Neural cell (in vitro differentiated cells): ENCODE results near the gene DNAJC8. TPM values are rescaled to one million over a fixed set of nuclear protein-coding genes. Genes with fewer than 3 reads are reported as not detected.

ENCODE experiments used
- H2AFZ ChIP-seq: fragments of 200-600, 300-800 bp; sonication (generic), shearing (Covaris generic); 2 replicates; pipeline ENCODE4 v1.6.0; 2014; ENCODE audit warnings: low read depth, mild to moderate bottlenecking, antibody characterized with exemption, low read length, moderate library complexity
- H3F3A ChIP-seq: fragments of 200-600 bp; shearing (Covaris generic); 2 replicates; pipeline ENCODE4 v1.6.1; 2016; ENCODE audit warnings: mild to moderate bottlenecking, moderate library complexity, mixed read lengths, antibody characterized with exemption, low read length; ENCODE audit not compliant: insufficient read depth, poor library complexity, severe bottlenecking
- H3K27ac ChIP-seq: fragments of 200-600, 300-800 bp; sonication (generic), shearing (Covaris generic); 2 replicates; pipeline ENCODE4 v1.5.1; 2014; ENCODE audit warnings: mild to moderate bottlenecking, low read length, moderate library complexity
- H3K27me3 ChIP-seq: fragments of 300-800, 200-600 bp; sonication (generic), shearing (Covaris generic); 2 replicates; pipeline ENCODE4 v1.6.0; 2014; ENCODE audit warnings: mild to moderate bottlenecking, low read depth, low read length, moderate library complexity; ENCODE audit not compliant: insufficient read depth
- H3K36me3 ChIP-seq: fragments of 300-800, 200-600 bp; sonication (generic), shearing (Covaris generic); 2 replicates; pipeline ENCODE4 v1.5.1; 2014; ENCODE audit warnings: mild to moderate bottlenecking, antibody characterized with exemption, low read length, moderate library complexity; ENCODE audit not compliant: insufficient read depth
- H3K4me2 ChIP-seq: fragments of 300-800, 200-600 bp; sonication (generic), shearing (Covaris generic); 2 replicates; pipeline ENCODE4 v1.6.0; 2014; ENCODE audit warnings: mild to moderate bottlenecking, low read length
- H3K4me3 ChIP-seq: fragments of 300-800, 200-600 bp; sonication (generic), shearing (Covaris generic); 2 replicates; pipeline ENCODE4 v1.5.1; 2014; ENCODE audit warnings: mild to moderate bottlenecking, low read length, moderate library complexity
- H3K79me2 ChIP-seq: fragments of 200-600 bp; shearing (Covaris generic); replicated peaks from 2 replicates; pipeline ENCODE4 v1.6.0; 2014; ENCODE audit warnings: mild to moderate bottlenecking, low read length, moderate library complexity; ENCODE audit not compliant: insufficient read depth
- H3K9ac ChIP-seq: fragments of 300-800, 200-600 bp; sonication (generic), shearing (Covaris generic); 2 replicates; pipeline ENCODE4 v1.6.1; 2016; ENCODE audit warnings: mild to moderate bottlenecking, low read length, mixed read lengths
- H3K9me2 ChIP-seq: fragments of 200-600 bp; shearing (Covaris generic); 2 replicates; pipeline ENCODE4 v1.6.1; 2016; ENCODE audit warnings: mild to moderate bottlenecking, low read length, mixed read lengths; ENCODE audit not compliant: insufficient read depth
- H3K9me3 ChIP-seq: fragments of 200-600, 300-800 bp; sonication (generic), shearing (Covaris generic); 2 replicates; pipeline ENCODE4 v1.6.1; 2016; ENCODE audit warnings: mild to moderate bottlenecking, mixed run types, low read length, moderate library complexity, mixed read lengths
- H4K20me1 ChIP-seq: fragments of 200-600 bp; shearing (Covaris generic); 2 replicates; pipeline ENCODE4 v1.6.1; 2016; ENCODE audit warnings: mild to moderate bottlenecking, mixed run types; ENCODE audit not compliant: insufficient read depth
- EP300 ChIP-seq: fragments of 450-650 bp; conservative IDR thresholded peaks from 2 replicates; pipeline ENCODE4 v1.6.1; 2014; ENCODE audit warnings: antibody characterized with exemption, mild to moderate bottlenecking, moderate library complexity; ENCODE audit not compliant: poor library complexity, severe bottlenecking
- EZH2 ChIP-seq: fragments of 200-600, 300-800 bp; shearing (Covaris generic), sonication (generic); IDR thresholded peaks from 2 replicates; pipeline ENCODE4 v1.6.1; 2014; ENCODE audit warnings: antibody characterized with exemption, low read length, borderline replicate concordance, mild to moderate bottlenecking; ENCODE audit not compliant: insufficient read depth, poor library complexity, severe bottlenecking
- MXI1 ChIP-seq: fragments of 450-650 bp; conservative IDR thresholded peaks from 2 replicates; pipeline ENCODE4 v1.6.1; 2014; ENCODE audit warnings: antibody characterized with exemption, mild to moderate bottlenecking; ENCODE audit not compliant: poor library complexity, severe bottlenecking
- POLR2AphosphoS5 ChIP-seq: IDR thresholded peaks from 2 replicates; pipeline ENCODE4 v1.6.1; 2012
- RAD21 ChIP-seq: fragments of 450-650 bp; conservative IDR thresholded peaks from 2 replicates; pipeline ENCODE4 v1.6.1; 2014; ENCODE audit warnings: antibody characterized with exemption, mild to moderate bottlenecking, moderate library complexity
- SMC3 ChIP-seq: fragments of 450-650 bp; conservative IDR thresholded peaks from 2 replicates; pipeline ENCODE4 v1.6.1; 2014; ENCODE audit warnings: antibody characterized with exemption, mild to moderate bottlenecking, moderate library complexity; ENCODE audit not compliant: poor library complexity
- TAF1 ChIP-seq: IDR thresholded peaks from 2 replicates; pipeline ENCODE4 v1.6.1; 2012; ENCODE audit warnings: low read depth
- polyA plus RNA-seq: library from polyadenylated mRNA; depleted of rRNA; stranded (reverse); fragments of >200 nt; gene quantifications from 2 replicates; pipeline ENCODE4 v1.2.3, GENCODE V29; 2014
- TF ChIP-seq, protein P1 (sequence below): fragments of 450-650 bp; IDR thresholded peaks from 2 replicates; pipeline ENCODE4 v1.5.1; 2014; ENCODE audit warnings: antibody characterized with exemption, mild to moderate bottlenecking, moderate library complexity; ENCODE audit not compliant: poor library complexity, severe bottlenecking
- TF ChIP-seq, protein P2 (sequence below): IDR thresholded peaks from 2 replicates; pipeline ENCODE4 v1.6.1; 2012; ENCODE audit warnings: borderline replicate concordance

DNAJC8 gene
- polyA plus RNA-seq, 1 donor from 2014 or later: 184 TPM

DNA sequence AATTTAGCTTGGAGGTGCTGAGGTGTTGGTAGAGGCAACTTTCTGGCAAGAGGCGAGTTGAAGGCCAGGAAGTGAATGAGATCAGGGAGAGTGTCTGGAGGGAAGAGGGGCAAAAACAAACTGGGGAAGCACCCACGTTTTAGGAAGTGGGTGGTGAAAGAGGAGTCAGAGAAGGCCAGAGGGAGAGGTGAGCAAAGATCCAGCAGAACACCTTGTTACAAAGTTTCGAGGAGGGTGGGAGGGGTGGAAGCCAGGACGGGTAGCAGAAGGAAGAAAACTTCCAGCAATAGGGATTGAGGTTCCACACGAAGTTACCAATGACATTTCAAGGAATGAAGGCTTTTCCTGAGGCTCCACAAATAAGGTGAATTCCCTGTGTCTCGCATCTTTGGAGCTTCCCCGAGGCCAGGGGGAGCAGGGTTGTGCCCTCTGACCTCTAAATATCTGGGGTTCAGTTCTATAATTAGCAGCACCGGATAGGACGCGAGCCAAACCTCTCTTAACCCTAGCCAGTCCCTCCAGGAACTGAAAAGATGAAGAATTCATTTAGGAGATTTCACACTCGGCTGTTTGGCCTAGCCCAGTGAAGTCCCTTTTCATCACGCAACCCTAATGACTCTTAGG lies 25.9 kb upstream of the DNAJC8 start:
- H3F3A ChIP-seq: no peaks in the 10 kb centered on the region
- no peak overlapping the region for H2AFZ ChIP-seq
- no peak overlapping the region for H3K9ac ChIP-seq
- H3K9me3 ChIP-seq: no peaks in the 10 kb centered on the region
- no peaks in the 10 kb centered on the region for H4K20me1 ChIP-seq
- no peak overlapping the region for H3K4me2 ChIP-seq
- H3K9me2 ChIP-seq: no peaks in the 10 kb centered on the region
- no peak overlapping the region for H3K27ac ChIP-seq
- H3K4me3 ChIP-seq: peak overlapping the region; percentile 99
- no peaks in the 10 kb centered on the region for H3K36me3 ChIP-seq
- peaks cover 25% of the 10 kb centered on the region for H3K79me2 ChIP-seq
- TF ChIP-seq, protein P1, sequence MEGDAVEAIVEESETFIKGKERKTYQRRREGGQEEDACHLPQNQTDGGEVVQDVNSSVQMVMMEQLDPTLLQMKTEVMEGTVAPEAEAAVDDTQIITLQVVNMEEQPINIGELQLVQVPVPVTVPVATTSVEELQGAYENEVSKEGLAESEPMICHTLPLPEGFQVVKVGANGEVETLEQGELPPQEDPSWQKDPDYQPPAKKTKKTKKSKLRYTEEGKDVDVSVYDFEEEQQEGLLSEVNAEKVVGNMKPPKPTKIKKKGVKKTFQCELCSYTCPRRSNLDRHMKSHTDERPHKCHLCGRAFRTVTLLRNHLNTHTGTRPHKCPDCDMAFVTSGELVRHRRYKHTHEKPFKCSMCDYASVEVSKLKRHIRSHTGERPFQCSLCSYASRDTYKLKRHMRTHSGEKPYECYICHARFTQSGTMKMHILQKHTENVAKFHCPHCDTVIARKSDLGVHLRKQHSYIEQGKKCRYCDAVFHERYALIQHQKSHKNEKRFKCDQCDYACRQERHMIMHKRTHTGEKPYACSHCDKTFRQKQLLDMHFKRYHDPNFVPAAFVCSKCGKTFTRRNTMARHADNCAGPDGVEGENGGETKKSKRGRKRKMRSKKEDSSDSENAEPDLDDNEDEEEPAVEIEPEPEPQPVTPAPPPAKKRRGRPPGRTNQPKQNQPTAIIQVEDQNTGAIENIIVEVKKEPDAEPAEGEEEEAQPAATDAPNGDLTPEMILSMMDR: no peak
- TF ChIP-seq MXI1 (no peak), TAF1 (no peak), SMC3 (no peak), EP300 (no peak), RAD21 (no peak), POLR2AphosphoS5 (no peak), EZH2 (no peak)
- TF ChIP-seq, protein P2, sequence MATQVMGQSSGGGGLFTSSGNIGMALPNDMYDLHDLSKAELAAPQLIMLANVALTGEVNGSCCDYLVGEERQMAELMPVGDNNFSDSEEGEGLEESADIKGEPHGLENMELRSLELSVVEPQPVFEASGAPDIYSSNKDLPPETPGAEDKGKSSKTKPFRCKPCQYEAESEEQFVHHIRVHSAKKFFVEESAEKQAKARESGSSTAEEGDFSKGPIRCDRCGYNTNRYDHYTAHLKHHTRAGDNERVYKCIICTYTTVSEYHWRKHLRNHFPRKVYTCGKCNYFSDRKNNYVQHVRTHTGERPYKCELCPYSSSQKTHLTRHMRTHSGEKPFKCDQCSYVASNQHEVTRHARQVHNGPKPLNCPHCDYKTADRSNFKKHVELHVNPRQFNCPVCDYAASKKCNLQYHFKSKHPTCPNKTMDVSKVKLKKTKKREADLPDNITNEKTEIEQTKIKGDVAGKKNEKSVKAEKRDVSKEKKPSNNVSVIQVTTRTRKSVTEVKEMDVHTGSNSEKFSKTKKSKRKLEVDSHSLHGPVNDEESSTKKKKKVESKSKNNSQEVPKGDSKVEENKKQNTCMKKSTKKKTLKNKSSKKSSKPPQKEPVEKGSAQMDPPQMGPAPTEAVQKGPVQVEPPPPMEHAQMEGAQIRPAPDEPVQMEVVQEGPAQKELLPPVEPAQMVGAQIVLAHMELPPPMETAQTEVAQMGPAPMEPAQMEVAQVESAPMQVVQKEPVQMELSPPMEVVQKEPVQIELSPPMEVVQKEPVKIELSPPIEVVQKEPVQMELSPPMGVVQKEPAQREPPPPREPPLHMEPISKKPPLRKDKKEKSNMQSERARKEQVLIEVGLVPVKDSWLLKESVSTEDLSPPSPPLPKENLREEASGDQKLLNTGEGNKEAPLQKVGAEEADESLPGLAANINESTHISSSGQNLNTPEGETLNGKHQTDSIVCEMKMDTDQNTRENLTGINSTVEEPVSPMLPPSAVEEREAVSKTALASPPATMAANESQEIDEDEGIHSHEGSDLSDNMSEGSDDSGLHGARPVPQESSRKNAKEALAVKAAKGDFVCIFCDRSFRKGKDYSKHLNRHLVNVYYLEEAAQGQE: no peak
- no peaks in the 10 kb centered on the region for H3K27me3 ChIP-seq

DNA sequence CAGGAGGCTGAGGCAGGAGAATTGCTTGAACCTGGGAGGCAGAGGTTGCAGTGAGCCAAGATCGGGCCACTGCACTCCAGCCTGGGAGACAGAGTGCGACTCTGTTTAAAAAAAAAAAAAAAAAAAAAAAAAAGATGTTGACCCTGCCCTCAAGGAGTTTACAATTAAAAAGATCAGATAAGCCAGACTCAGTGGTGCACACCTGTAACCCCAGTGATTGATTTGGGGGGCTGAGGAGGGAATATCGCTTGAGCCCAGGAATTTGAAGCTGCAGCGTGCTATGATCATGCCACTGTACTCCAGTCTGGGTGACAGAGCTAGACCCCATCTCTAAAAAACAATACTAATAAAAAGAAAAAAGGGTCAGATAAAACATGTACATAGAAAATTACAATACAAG lies 24.9 kb upstream of the DNAJC8 start:
- no peaks in the 10 kb centered on the region for H3K9me2 ChIP-seq
- no peak overlapping the region for H3K4me3 ChIP-seq
- H2AFZ ChIP-seq: no peak overlapping the region
- TF ChIP-seq MXI1 (no peak), POLR2AphosphoS5 (no peak)
- no peaks in the 10 kb centered on the region for H4K20me1 ChIP-seq
- H3K9ac ChIP-seq: no peak overlapping the region
- H3K27ac ChIP-seq: no peak overlapping the region
- H3K4me2 ChIP-seq: no peak overlapping the region
- H3F3A ChIP-seq: no peaks in the 10 kb centered on the region
- H3K9me3 ChIP-seq: no peaks in the 10 kb centered on the region
- H3K36me3 ChIP-seq: no peaks in the 10 kb centered on the region
- peaks cover 19% of the 10 kb centered on the region for H3K79me2 ChIP-seq
- no peaks in the 10 kb centered on the region for H3K27me3 ChIP-seq
